Vagina (tissue), 2 donors: ENCODE measurements around the gene ADGRG6. TPM values are rescaled to one million over a fixed set of nuclear protein-coding genes. Genes with fewer than 3 reads are reported as not detected.

Experiments used
- DNase-seq, 2 donors: peaks; one replicate each; pipeline ENCODE4 v3.0.0-alpha.2; 2017; ENCODE audit errors: extremely low spot score in 2 of 2
- H3K27ac ChIP-seq: fragments of 200-600 bp; sonication (generic); one replicate; pipeline ENCODE4 v1.5.1; 2019
- H3K27me3 ChIP-seq: fragments of 200-600 bp; sonication (generic); one replicate; pipeline ENCODE4 v1.5.1; 2019
- H3K36me3 ChIP-seq, 2 donors: fragments of 200-600 bp; sonication (generic); one replicate each; pipeline ENCODE4 v1.5.1; 2017 to 2019
- H3K4me1 ChIP-seq: fragments of 200-600 bp; sonication (generic); one replicate; pipeline ENCODE4 v1.5.1; 2019
- H3K4me3 ChIP-seq, 2 donors: fragments of 200-600 bp; sonication (generic); 1 replicate in 1 of 2; 2 replicates in 1 of 2; pipeline ENCODE4 v1.5.1; 2016 to 2019
- H3K9me3 ChIP-seq: fragments of 200-600 bp; sonication (generic); one replicate; pipeline ENCODE4 v1.5.1; 2019
- CTCF ChIP-seq, 3 experiments: fragments of 450-650 bp in 2 of 3; fragments of 200-600 bp in 1 of 3; sonication (generic) in 1 of 3; IDR thresholded peaks; one replicate each; pipeline ENCODE4 v1.5.1; 2017 to 2019; ENCODE audit warnings: antibody characterized with exemption in 3 of 3, mild to moderate bottlenecking in 2 of 3, moderate library complexity in 2 of 3
- POLR2A ChIP-seq, 2 donors: fragments of 450-650 bp; IDR thresholded peaks; one replicate each; pipeline ENCODE4 v1.6.1; 2017; ENCODE audit warnings: antibody characterized with exemption in 2 of 2, mild to moderate bottlenecking in 2 of 2, moderate library complexity in 2 of 2
- POLR2AphosphoS5 ChIP-seq, 2 donors: sonication (generic); formaldehyde crosslinking; IDR thresholded peaks; one replicate each; pipeline ENCODE4 v1.9.0; 2017; ENCODE audit warnings: antibody characterized with exemption in 2 of 2, mild to moderate bottlenecking in 2 of 2, low read depth in 1 of 2; ENCODE audit not compliant: insufficient read depth in 1 of 2
- intact Hi-C: fragments of 100-400 bp; cut with DNase I; formaldehyde crosslinking; loops from one replicate; pipeline ENCODE4 v1.15.1; 2023
- total RNA-seq: library from RNA; depleted of rRNA; stranded (reverse); fragments of >200 nt; gene quantifications from one replicate; pipeline ENCODE4 v1.2.3, GENCODE V29; 2016

ADGRG6 gene
- total RNA-seq, result 22.6 TPM

- Histone ChIP-seq H3K27ac (peak within 1 kb of the TSS; percentile 73), H3K27me3 (no peaks in the 10 kb centered on the region), H3K9me3 (no peaks in the 10 kb centered on the region), H3K4me3 (peak within 1 kb of the TSS; percentile 26 to 57), H3K4me1 (peaks cover 4% of the 10 kb centered on the region), H3K36me3 (no peaks in the 10 kb centered on the region)
- intact Hi-C loops, result no loop called here
- no peak for DNase-seq
- peak in 1 of 2 donors; percentile 26 for TF ChIP-seq POLR2AphosphoS5 (IDR thresholded peaks at IDR 0.05; ENCODE audit: insufficient read depth in 1 of 2, low read depth in 1 of 2)
- TF ChIP-seq CTCF (IDR thresholded peaks at IDR 0.05), result no peak
- no peak for TF ChIP-seq POLR2A (IDR thresholded peaks at IDR 0.05)
These were observed at the start of gene ADGRG6 for GRCh38 chr6:142301651-142302391. ADGRG6 (plus strand) TSS chr6:142302007; CDS start chr6:142302330, 323 bp downstream.

- H3K27me3 ChIP-seq, result no peaks in the 10 kb centered on the region
- no peak for TF ChIP-seq CTCF (IDR thresholded peaks at IDR 0.05)
- no peaks in the 10 kb centered on the region for H3K9me3 ChIP-seq
- no peak for DNase-seq
- H3K4me3 ChIP-seq, result no peak overlapping the region
- H3K4me1 ChIP-seq, result no peaks in the 10 kb centered on the region
- H3K36me3 ChIP-seq, result no peaks in the 10 kb centered on the region
- intact Hi-C loops, result no loop called here
- no peak overlapping the region for H3K27ac ChIP-seq
These were observed 47.3 kb upstream of the ADGRG6 start for GRCh38 chr6:142254513-142254912.

GRCh38 chr6:142255785-142256184 lies 46.0 kb upstream of the ADGRG6 start:
- Histone ChIP-seq H3K27ac (no peak overlapping the region), H3K36me3 (no peaks in the 10 kb centered on the region), H3K4me1 (no peaks in the 10 kb centered on the region), H3K4me3 (no peak overlapping the region), H3K27me3 (no peaks in the 10 kb centered on the region), H3K9me3 (no peaks in the 10 kb centered on the region)
- intact Hi-C loops, result no loop called here
- no peak for TF ChIP-seq CTCF (IDR thresholded peaks at IDR 0.05)
- no peak for TF ChIP-seq POLR2A (IDR thresholded peaks at IDR 0.05)
- no peak for TF ChIP-seq POLR2AphosphoS5 (IDR thresholded peaks at IDR 0.05; ENCODE audit: insufficient read depth in 1 of 2, low read depth in 1 of 2)
- DNase-seq, result no peak

GRCh38 chr6:142258305-142258704 lies 43.5 kb upstream of the ADGRG6 start:
- Histone ChIP-seq H3K9me3 (no peaks in the 10 kb centered on the region), H3K27ac (no peak overlapping the region), H3K4me3 (no peak overlapping the region), H3K27me3 (no peaks in the 10 kb centered on the region), H3K4me1 (no peaks in the 10 kb centered on the region), H3K36me3 (no peaks in the 10 kb centered on the region)
- intact Hi-C loops, result no loop called here
- no peak for DNase-seq
- TF ChIP-seq POLR2AphosphoS5 (IDR thresholded peaks at IDR 0.05; ENCODE audit: insufficient read depth in 1 of 2, low read depth in 1 of 2) (no peak), CTCF (IDR thresholded peaks at IDR 0.05) (no peak)

- TF ChIP-seq CTCF (IDR thresholded peaks at IDR 0.05) (no peak), POLR2A (IDR thresholded peaks at IDR 0.05) (no peak), POLR2AphosphoS5 (IDR thresholded peaks at IDR 0.05; ENCODE audit: insufficient read depth in 1 of 2, low read depth in 1 of 2) (no peak)
- H3K4me1 ChIP-seq, result no peaks in the 10 kb centered on the region
- DNase-seq, result no peak
- intact Hi-C loops, result no loop called here
- no peak overlapping the region for H3K27ac ChIP-seq
- no peaks in the 10 kb centered on the region for H3K36me3 ChIP-seq
- H3K9me3 ChIP-seq, result no peaks in the 10 kb centered on the region
- H3K4me3 ChIP-seq, result no peak overlapping the region
- no peaks in the 10 kb centered on the region for H3K27me3 ChIP-seq
These were observed 43.0 kb upstream of the ADGRG6 start for GRCh38 chr6:142258757-142259156.
